Epithelial cell of esophagus (primary cell): ENCODE data around the gene PRKCZ.
A peak's percentile ranks its signal among the peaks of the same experiment; 100 is the strongest.

ENCODE experiments used
- DNase-seq: peaks from one replicate; pipeline ENCODE4 v3.0.0; 2010; ENCODE audit warnings: low read depth
- H3K4me3 ChIP-seq: 2 replicates; pipeline ENCODE4 v1.5.1; 2011; ENCODE audit warnings: mild to moderate bottlenecking, low read length, control low read depth
- TF ChIP-seq, protein P1 (sequence below): IDR thresholded peaks from 2 replicates; pipeline ENCODE4 v1.5.1; 2011; ENCODE audit warnings: low read depth, mild to moderate bottlenecking, low read length, control low read depth, inconsistent platforms; ENCODE audit not compliant: insufficient read depth; ENCODE audit errors: missing control alignments

The PRKCZ gene

DNA sequence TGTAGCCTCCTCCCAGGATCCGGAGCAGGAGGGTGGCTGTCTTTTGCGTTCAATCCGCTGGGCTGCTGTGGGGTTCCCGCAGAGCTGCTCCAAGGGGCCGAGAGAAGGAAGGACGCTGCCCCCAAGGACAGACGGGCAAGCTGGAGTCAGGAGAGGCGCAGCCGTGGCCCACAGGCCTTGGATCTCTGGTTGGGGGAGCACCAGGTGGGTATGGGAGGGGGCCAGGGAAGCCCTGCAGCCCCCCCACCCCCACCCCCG lies 162.0 kb downstream of the PRKCZ start:
- DNase-seq, result no peak
- H3K4me3 ChIP-seq, result no peak overlapping the region
- TF ChIP-seq, protein P1, sequence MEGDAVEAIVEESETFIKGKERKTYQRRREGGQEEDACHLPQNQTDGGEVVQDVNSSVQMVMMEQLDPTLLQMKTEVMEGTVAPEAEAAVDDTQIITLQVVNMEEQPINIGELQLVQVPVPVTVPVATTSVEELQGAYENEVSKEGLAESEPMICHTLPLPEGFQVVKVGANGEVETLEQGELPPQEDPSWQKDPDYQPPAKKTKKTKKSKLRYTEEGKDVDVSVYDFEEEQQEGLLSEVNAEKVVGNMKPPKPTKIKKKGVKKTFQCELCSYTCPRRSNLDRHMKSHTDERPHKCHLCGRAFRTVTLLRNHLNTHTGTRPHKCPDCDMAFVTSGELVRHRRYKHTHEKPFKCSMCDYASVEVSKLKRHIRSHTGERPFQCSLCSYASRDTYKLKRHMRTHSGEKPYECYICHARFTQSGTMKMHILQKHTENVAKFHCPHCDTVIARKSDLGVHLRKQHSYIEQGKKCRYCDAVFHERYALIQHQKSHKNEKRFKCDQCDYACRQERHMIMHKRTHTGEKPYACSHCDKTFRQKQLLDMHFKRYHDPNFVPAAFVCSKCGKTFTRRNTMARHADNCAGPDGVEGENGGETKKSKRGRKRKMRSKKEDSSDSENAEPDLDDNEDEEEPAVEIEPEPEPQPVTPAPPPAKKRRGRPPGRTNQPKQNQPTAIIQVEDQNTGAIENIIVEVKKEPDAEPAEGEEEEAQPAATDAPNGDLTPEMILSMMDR, result no peak

DNA sequence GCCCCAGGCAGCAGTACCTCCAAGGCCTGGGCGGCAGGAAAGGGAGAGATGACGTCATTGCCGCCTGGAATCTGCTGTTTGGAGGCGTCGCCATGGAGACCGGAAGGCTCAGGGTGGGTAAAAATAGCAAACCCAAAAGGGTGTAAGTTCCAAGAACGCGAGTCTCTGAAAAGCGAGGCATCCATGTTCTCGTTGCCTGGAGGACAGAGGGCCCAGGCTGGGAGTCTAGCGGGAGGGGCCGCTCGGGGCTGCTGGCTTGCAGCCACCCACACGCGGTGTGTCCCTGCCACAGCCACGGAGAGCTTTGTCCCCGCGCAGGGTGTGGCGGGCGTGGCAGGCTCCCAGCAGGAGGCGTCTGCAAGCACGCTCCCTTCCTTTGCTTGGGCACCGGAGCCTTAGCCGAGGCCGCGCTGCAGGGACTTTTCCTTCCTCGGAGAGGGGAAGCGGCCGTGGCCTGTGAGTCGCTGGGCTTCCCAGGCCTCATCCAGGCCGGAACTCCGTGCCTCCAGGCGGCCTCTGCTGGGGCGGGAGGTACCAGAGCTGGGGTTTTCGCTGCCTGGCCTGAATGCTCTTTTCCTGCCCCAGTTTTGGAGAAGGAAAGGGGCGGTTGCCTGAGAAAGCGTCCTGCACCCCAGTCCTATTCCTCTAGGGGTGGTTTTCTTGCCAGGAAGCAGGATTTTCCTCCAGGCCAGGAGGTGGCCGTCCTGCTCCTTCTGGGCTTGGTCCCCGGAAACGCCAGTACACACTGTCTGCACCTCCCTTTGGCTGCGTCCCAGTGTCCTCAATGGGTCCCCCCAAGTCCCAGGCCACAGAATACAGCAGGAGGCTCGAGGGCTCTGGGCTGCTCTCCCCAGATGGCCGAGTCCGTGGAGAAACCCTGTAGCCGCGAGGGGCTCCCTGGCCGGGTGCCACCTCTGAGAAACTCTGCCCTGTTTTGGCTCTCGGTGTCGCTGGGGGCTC lies 162.6 kb downstream of the PRKCZ start:
- DNase-seq, result peak; percentile 74
- H3K4me3 ChIP-seq, result no peak overlapping the region
- TF ChIP-seq, protein P1, result peak; percentile 31

DNA sequence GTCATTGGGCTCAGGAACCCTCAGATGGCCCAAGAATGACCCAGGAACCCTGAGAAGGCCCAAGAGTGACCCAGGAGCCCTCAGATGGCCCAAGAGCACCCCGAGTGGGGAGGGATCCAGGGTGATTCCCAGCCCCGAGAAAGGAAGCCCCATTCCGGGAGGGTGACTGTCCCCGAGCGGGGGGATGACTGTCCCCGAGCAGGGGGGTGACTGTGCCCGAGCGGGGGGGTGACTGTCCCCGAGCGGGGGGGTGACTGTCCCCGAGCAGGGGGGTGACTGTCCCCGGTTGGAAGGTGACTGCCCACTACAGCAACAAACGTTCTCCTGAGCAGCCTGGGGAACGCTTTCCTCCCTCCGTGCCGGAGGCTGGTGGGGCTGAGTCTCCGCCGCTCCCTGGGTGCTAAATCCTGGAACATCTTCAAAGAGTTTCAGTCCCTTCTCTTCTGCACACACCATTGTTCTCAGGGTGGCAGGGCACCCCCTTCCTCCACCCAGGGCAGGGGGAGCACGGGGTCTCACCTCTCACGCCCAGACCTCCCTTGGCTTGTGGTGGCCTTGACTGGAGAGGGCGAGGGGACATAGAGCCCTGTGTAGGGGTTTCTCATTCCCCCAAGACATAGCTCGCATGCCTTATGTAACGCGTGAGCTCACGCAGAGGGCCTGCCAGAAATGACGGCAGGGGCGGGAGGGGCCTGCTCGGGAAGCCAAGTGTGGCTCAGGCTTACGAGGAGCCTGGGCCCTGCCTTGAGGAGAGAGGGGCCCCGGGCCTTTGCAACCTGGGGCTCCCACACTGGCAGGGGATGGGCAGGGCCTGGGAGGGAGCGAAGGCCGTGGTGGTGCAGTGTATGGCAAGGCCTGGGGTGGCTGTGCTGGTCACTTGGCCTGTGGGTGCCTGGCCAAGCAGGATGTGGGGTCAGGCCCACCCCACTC lies 163.6 kb downstream of the PRKCZ start:
- no peak for DNase-seq
- TF ChIP-seq, protein P1, result no peak
- H3K4me3 ChIP-seq, result no peak overlapping the region

DNA sequence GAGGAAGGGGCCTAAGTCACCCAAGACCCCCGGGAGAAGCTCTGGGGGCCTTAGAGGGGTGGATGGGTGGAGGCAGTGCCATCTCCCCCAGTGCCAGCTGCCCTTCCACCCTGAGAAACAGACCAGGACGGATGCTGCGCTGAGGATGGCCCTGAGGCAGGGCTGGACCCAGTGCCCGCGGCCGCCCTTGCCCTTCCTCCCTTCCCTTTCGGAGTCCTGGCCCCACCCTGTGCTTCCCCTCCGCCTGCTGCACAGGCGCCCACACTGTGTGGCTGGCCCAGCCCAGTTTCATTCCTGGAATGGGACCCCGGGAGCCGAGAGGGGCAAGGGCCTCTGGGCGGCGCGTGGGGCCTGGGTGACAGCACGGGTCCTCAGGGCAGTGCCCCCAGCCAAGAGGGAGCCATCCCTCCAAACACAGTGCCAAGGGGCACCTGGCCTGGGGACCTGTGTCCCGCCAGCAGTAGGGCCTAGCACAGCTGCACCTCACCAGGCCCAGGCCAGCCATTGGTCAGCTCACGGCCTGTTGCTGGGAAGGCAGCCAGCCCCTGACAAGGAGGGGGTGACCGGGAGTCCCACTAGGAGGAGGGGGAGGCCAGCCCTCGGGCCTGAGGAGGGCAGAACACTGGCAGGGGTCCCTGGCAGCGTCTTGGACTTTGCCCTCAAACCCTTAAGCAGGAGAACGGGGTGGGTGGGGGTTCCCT lies 164.5 kb downstream of the PRKCZ start:
- TF ChIP-seq, protein P1, result no peak
- no peak for DNase-seq
- no peak overlapping the region for H3K4me3 ChIP-seq

DNA sequence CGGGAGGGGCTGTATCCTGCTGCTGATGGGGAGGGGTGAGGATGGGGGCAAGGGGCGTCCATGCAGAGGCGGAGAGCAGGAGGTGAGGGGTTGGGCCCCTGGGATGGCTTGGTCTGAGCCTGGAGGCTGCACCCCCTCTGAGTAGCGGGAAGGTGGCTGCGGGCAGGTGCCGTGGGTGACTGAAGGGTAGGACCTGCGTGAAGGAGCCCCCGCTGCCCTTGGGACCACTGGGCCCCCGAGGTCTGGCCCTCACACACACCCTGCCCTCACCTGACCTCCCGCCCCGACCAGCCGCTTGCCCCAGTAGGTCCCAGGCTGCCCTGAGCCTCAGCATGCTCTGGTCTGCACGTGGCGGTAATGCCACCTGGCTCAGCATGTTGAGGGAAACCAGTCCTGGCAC lies 165.1 kb downstream of the PRKCZ start:
- H3K4me3 ChIP-seq, result no peak overlapping the region
- TF ChIP-seq, protein P1, result no peak
- DNase-seq, result no peak

DNA sequence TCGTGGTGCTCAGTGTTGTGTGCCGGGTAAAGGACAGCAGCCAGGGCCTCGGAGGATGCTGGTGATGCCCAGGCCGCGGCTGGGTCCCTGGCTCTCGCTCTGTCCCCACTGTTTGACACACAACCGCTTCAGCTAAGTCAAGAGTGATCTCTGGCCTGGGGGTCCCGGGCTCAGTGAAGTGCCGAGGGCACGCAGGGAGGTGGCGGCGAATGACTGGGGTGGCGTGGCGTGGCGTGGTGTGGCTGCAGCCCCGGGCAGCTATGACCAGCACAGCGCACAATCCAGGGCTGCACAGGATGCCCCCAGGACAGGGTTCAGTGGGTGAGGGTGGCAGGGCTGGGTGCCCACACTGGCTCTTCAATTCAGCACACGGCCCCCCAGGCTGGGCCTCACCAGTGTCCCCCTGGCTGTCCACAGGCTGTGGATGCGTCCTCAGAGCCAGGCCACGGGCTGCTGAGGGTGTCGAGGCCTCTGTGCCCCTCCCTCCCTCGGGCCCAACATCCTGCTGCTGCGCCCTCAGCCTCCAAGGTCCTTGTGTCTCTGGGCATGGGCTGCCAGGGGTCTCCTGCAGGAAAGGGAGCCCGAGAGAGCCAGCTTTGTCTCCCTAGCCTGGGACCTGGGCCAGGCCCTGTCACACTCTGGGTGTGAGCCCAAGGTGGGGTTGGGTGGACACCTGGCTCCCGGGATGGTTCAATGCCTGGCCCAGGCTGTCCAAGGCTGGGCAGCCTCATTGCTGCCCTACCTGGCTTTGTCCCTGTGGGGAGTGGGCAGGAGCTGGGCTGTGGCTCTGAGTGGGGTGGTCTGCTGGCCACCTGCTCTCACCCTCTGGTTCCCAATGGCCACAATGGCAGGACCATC lies 165.9 kb downstream of the PRKCZ start:
- no peak overlapping the region for H3K4me3 ChIP-seq
- TF ChIP-seq, protein P1, result no peak
- no peak for DNase-seq
